Memory B cell (primary cell): ENCODE results near the gene ZNF177.

ENCODE experiments used
- ATAC-seq: fragments of 150-1000 bp; cut with Tn5 transposase; 2 replicates; pipeline ENCODE4 v1.10.0; 2021; ENCODE audit warnings: low read depth, mild to moderate bottlenecking, moderate library complexity
- DNase-seq, 2 donors: peaks; one replicate each; pipeline ENCODE4 v3.0.0; 2022; ENCODE audit warnings: low spot score in 2 of 2
- H3K27ac Mint-ChIP-seq: one replicate; pipeline ENCODE4 v1.8.0; 2022; ENCODE audit warnings: mild to moderate bottlenecking, moderate library complexity, mixed read lengths
- H3K27me3 Mint-ChIP-seq: one replicate; pipeline ENCODE4 v1.8.0; 2022; ENCODE audit warnings: mixed read lengths
- H3K36me3 Mint-ChIP-seq: one replicate; pipeline ENCODE4 v1.8.0; 2022; ENCODE audit warnings: mild to moderate bottlenecking, mixed read lengths
- H3K4me1 Mint-ChIP-seq: one replicate; pipeline ENCODE4 v1.8.0; 2022; ENCODE audit warnings: mixed read lengths
- H3K4me3 Mint-ChIP-seq: one replicate; pipeline ENCODE4 v1.8.0; 2022; ENCODE audit warnings: mild to moderate bottlenecking, moderate library complexity, mixed read lengths
- H3K9me3 Mint-ChIP-seq: one replicate; pipeline ENCODE4 v1.8.0; 2022; ENCODE audit warnings: mixed read lengths

Gene ZNF177

DNA sequence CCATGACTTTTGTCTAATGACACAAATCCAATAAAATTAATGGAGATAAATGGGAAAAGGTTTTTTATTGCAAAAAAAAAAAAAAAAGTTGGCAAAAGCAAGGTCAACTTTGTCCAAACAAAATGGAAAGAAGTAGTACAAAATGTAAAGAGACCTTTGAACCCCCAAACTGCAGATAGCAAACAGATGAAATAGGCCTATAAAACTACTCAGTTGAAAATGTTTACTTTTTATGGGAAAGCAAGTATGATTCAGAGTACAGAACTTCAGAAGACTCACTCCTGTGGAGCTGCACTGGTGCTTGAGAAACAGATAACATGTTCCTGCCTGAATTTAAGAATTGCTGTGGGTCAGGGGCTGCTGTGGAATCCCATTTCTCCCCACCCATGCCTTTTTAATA is 9.8 kb upstream of the ZNF177 start:
- Mint-ChIP-seq H3K9me3 (peaks cover 16% of the 10 kb centered on the region), H3K27ac (no peak overlapping the region), H3K4me3 (no peak overlapping the region), H3K36me3 (peaks cover 25% of the 10 kb centered on the region), H3K4me1 (no peaks in the 10 kb centered on the region), H3K27me3 (no peaks in the 10 kb centered on the region)
- DNase-seq (no peak), ATAC-seq (no peak)

- H3K4me1 Mint-ChIP-seq: no peaks in the 10 kb centered on the region
- ATAC-seq (no peak), DNase-seq (no peak)
- peaks cover 8% of the 10 kb centered on the region for H3K9me3 Mint-ChIP-seq
- H3K4me3 Mint-ChIP-seq: no peak overlapping the region
- no peaks in the 10 kb centered on the region for H3K27me3 Mint-ChIP-seq
- H3K36me3 Mint-ChIP-seq: peaks cover 21% of the 10 kb centered on the region
- H3K27ac Mint-ChIP-seq: no peak overlapping the region
Measured at GRCh38 chr19:9354651-9355050, 8.2 kb upstream of the ZNF177 start.

DNA sequence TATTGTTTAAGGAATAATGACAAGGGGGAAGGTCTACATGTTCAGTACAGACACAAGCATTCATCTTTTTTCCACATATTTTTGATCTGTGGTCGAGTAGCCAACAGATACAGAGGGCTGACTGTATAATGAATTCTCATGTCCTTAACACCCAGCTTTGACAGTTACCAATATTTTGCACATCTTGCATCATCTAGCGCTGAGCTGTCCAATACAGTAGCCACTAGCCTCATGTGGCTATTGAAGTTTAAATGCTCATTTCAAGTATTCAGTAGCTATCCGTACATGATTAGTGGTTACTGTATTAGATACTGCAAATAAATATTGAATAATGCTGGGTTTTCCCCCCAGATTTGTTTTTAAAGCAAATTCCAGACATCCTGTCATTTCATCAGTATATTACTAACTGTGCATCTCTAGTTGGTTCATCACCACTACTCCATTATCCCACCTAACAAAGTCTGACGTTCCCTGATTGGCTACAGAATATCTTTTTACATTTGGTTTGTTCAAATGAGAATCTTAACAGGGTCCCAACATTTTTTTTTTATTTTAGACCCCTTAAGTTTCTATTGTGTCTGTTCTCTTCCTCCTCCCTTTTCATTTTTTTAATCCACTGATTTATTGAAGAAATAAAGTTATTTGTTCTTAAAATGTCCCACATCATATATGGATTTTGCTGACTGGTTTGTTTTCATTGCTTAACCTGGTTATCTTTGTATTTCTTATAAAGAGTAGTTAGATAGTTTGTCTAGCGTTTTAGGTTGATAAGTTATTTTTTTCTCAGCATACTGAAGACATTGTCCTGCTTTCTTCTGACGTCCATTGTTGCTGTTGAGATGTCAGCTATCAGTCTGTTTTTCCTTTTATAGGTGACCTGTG is 8.2 kb downstream of the ZNF177 start:
- Mint-ChIP-seq H3K27me3 (no peaks in the 10 kb centered on the region), H3K4me3 (no peak overlapping the region), H3K4me1 (no peaks in the 10 kb centered on the region), H3K9me3 (peaks cover 32% of the 10 kb centered on the region), H3K36me3 (peaks cover 55% of the 10 kb centered on the region), H3K27ac (no peak overlapping the region)
- DNase-seq (no peak), ATAC-seq (no peak)

- no peaks in the 10 kb centered on the region for H3K27me3 Mint-ChIP-seq
- no peaks in the 10 kb centered on the region for H3K4me1 Mint-ChIP-seq
- peaks cover 69% of the 10 kb centered on the region for H3K36me3 Mint-ChIP-seq
- no peak overlapping the region for H3K4me3 Mint-ChIP-seq
- ATAC-seq: no peak
- DNase-seq: no peak
- H3K27ac Mint-ChIP-seq: no peak overlapping the region
- peaks cover 18% of the 10 kb centered on the region for H3K9me3 Mint-ChIP-seq
Measured at GRCh38 chr19:9381361-9381785, 18.6 kb downstream of the ZNF177 start.

DNA sequence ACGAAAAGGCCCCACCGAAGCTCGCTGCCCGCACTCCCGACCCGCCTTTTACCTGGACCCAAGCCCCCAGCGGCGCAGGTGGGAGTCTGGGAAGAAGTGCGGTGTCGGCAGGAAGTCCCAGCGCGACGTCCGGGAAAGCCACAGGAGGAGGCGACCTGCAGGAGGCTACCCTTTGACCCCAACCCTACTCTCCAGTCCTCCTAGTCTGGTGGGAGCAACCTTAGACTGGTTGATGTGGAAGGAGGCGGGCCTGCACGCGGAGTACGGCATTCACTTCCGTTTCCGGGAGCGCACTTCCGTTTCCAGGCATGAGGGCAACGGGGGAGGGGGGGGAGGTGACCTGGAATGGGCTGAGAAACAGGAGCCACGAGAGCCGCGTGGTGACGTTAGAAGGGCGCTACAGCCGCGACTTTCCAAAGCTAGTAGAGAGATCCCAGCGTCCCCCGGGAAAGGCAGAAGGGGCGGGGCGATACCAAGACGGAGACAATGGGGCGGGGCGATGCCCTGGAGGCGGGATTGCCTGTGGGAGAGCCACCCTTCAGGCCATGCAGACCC is 44.1 kb downstream of the ZNF177 start:
- DNase-seq (peak in 1 of 2 donors; percentile 14), ATAC-seq (peak; percentile 62)
- Mint-ChIP-seq H3K9me3 (peaks cover 22% of the 10 kb centered on the region), H3K36me3 (peaks cover 18% of the 10 kb centered on the region), H3K27ac (no peak overlapping the region), H3K4me3 (peak overlapping the region; percentile 81), H3K4me1 (peaks cover 4% of the 10 kb centered on the region), H3K27me3 (no peaks in the 10 kb centered on the region)

- peak overlapping the region; percentile 54 for H3K4me3 Mint-ChIP-seq
- ATAC-seq: no peak
- H3K36me3 Mint-ChIP-seq: peaks cover 21% of the 10 kb centered on the region
- H3K9me3 Mint-ChIP-seq: peaks cover 22% of the 10 kb centered on the region
- H3K4me1 Mint-ChIP-seq: peaks cover 4% of the 10 kb centered on the region
- H3K27ac Mint-ChIP-seq: no peak overlapping the region
- no peak for DNase-seq
- H3K27me3 Mint-ChIP-seq: no peaks in the 10 kb centered on the region
Measured at GRCh38 chr19:9407827-9408226, 45.0 kb downstream of the ZNF177 start.

- Mint-ChIP-seq H3K4me1 (no peaks in the 10 kb centered on the region), H3K27me3 (no peaks in the 10 kb centered on the region), H3K9me3 (peaks cover 14% of the 10 kb centered on the region), H3K36me3 (peaks cover 47% of the 10 kb centered on the region), H3K27ac (no peak overlapping the region), H3K4me3 (no peak overlapping the region)
- ATAC-seq: no peak
- DNase-seq: no peak
Measured at GRCh38 chr19:9413240-9413954, 50.6 kb downstream of the ZNF177 start.

DNA sequence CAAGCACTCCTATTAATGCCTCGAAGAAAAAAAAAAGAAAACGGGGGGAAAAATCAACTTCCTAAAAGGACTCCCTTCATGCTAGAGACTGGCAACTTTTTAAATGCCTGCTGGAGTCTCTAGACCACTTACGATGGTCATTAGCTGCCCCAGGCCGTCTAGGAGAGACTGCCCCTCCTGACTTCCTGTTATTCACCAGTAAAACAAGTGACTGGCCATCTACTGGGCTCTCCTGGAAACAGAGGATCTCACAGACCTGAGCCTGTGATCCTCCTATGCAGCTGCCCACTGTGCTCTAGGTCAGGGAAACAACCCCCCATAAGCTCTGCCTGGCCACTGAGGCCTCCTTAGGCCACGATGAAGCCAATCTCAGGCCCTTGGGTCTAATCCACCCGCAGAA is 65.1 kb downstream of the ZNF177 start:
- peaks cover 8% of the 10 kb centered on the region for H3K4me1 Mint-ChIP-seq
- H3K4me3 Mint-ChIP-seq: no peak overlapping the region

DNA sequence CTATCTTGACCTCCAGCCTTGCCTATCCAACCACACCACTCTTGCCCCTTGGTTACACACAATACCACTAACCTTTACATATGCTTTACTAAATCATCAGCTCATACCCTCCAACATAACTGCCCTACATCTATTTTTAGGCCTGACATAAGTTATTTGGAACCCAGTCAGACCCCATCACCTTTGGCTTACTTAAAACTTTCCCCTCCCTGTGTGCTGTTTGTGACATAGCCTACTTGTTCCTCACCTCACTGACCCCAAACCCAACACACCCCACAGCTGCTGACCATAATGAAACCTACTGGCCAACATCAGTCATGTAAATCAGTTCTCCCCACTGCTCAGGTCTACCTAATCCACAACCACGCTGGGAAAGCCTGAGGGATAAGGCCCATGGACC is 67.6 kb downstream of the ZNF177 start:
- ATAC-seq: no peak
- Mint-ChIP-seq H3K27me3 (no peaks in the 10 kb centered on the region), H3K9me3 (peaks cover 4% of the 10 kb centered on the region), H3K27ac (no peak overlapping the region), H3K4me1 (peaks cover 15% of the 10 kb centered on the region), H3K36me3 (peaks cover 52% of the 10 kb centered on the region), H3K4me3 (no peak overlapping the region)
- no peak for DNase-seq

More for the DNA sequence above, 65.1 kb downstream of the ZNF177 start:
- no peak for DNase-seq
- Mint-ChIP-seq H3K9me3 (peaks cover 6% of the 10 kb centered on the region), H3K27me3 (no peaks in the 10 kb centered on the region), H3K27ac (no peak overlapping the region), H3K36me3 (peaks cover 67% of the 10 kb centered on the region)
- ATAC-seq: no peak

- Mint-ChIP-seq H3K27me3 (no peaks in the 10 kb centered on the region), H3K36me3 (peaks cover 45% of the 10 kb centered on the region), H3K27ac (no peak overlapping the region), H3K9me3 (peaks cover 4% of the 10 kb centered on the region), H3K4me1 (peaks cover 17% of the 10 kb centered on the region), H3K4me3 (no peak overlapping the region)
- ATAC-seq: no peak
- DNase-seq: no peak
Measured at GRCh38 chr19:9431475-9431874, 68.7 kb downstream of the ZNF177 start.
